HG02938 (cell line): ENCODE results near the gene POLE.

Experiments used
- ATAC-seq: cut with Tn5 transposase; IDR thresholded peaks from one replicate; pipeline ENCODE4 v1.9.1; 2021; ENCODE audit warnings: mild to moderate bottlenecking, moderate library complexity; ENCODE audit not compliant: unreplicated experiment

The POLE gene

DNA sequence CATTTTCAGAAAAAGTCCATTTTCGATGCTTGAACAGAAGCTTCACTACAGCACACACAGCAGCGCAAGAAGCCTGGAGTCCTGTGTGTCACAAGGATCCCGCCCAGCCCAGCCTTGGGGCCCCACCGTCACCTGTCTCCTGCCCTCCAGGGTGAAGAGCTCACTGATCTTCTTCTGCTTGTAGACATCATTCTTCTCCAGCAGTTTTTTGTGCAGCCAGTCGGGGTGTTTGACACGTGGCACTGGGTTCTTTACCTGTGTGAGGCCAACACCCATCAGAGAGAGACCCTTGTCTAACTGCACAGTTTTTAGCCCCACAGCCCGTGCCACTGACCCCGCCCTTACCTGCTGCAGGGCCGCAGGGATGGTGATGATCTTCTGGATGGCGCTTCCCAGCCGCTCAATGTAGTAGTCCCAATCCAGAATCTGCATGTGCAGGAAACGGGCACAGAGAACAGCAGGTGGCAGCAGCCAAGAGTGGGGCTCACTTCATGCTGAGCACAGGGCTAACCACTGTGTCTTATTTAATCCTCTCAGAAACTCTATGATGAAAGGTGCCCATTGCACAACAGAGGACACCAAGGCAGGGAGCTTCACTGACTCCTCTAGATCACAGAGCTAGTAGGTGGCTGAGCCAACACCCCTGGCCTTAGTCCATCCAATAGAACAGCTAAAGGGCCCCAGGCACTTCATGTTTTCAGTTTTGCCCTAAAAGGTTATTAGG lies 30.0 kb downstream of the POLE start:
- no peak for ATAC-seq

DNA sequence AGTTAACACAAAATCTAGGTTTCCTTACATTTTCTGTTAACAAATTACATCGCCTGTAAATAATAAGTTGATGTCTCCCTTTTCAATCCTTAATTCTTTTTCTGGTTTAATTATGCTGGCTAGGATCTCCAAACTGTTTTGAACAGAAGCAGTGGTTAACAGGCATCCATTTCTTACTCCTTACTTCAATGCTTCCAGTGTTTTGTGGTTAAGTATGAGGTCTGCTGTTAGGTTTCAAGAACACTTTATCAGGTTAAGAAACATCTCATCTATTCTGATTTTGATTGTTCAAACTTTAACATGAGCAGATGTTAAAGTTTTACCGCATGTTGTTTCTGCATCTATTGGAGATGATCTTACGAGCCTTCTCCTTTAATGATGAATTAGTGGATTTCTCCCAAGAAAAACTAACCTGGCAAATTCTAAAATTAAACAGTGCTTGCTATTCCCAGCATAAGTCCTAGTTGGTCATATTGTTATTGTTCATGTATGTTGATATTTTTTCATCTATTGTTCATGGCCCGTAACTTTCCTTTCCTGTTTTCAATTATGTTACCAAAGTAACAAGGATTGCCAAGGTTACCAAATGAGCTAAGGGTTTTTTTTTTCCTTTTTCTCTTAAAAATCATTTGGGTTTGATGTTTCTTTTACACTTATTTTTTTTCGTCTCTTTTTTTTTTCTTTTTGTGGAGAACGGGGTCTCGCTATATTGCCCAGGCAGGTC lies 33.4 kb downstream of the POLE start:
- no peak for ATAC-seq

DNA sequence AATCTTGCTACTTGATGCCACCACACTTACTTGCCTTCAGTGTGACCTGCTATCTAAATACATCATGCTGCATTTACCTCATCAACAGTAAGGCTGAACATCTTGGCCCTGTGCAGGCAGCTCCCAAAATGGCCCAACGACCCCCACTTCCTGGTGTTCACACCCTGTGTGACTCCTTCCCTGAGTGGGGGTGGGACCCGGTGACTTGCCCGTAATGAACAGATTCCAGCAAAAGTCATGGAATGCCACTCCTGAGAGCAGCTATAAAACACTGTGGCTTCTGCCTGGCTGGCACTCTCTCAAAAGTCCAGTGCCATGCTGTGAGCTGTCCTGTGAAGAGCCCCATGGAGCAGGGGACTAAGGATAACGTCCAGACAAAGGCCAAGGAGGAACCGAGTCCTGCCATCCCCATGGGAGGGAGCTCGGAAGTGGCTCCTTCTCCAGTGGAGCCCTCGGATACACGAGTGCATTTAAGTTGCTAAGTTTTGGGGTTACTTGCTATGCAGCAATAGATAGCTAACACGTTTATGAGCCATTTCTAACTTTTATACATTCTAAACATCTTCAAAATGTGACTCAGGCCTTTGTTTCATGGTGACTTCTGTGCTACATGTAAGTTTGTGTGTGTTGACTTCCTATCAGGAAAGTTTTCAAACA lies 35.6 kb downstream of the POLE start:
- ATAC-seq, result no peak

DNA sequence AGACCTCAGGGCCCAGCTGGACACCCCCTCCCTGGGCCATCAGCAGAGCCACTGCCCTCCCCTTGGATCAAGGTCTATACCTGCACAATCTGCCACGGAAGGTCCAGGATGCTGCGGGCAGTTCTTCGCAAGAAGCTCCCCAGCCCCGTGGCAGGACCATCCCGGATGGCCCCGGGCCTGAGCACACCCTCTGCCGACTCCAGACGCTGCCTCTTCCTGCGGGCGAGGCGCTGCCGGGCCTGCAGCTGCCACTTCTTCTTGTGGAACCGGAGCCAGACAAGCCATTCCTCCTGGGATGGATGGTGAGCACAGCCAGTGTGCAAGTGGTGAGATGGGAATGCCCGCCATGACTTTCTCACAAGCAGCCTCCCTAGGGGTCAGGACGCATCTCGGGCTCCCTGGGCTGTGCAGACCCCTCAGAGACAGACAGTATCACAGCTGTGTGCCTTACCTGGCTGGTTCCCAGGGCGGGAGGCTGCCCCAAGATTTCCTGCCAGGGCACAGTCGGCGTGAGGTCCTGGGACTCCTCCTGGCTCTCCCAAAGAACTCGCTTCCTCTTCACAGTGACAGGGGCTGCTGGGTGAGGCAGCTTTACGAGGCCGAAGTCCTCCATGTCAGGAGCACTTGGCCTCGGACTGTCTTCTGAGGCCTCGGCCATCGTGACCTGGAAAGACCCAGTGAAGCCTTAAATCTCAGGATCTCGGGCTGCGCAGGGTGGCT lies 37.8 kb downstream of the POLE start:
- no peak for ATAC-seq

DNA sequence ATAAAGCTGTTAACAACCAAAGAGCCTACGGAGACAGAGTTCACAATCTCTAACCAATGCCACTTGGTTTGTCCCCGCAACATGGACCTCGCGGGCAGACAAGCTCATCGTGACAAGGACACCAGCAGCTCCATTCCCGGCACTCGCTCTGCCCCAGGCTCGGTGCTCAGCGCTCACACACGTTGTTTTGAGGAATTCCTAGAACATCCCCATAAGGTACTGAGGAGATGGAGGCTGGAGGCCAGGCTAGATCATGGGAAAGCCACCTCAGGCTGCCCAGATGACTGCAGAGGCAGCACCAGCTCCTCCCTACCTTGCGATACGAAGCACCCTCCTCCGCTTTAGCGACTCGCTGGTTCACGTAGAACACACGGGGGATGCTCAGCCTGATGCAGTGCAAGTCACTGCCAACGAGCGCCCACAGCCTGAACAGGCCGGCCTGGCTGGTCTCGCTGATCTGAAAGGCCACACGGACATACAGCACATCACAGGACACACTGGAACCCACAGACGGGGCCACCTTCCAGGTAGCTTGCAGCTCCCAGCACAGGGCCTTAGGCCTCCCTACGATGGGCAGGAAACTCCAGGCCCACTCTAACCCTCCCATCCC lies 38.4 kb downstream of the POLE start:
- no peak for ATAC-seq

DNA sequence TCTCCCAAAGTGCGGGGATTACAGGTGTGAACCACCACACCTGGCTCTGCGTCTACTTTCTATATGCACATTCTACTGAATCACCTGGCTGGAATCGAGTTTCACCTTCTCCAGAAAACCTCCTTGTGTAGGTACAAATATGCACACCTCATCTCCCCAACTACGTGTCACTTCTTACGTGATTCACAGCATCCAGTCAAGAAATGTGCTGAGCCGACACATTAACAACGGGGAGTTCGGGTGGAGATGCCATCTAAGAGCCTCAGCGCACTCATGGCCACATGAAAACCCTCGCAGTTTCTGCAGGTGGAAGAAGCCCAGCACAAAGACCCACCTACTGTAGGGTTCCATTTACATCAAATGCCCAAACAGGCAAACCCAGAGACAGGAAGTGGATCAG lies 39.3 kb downstream of the POLE start:
- ATAC-seq, result no peak

DNA sequence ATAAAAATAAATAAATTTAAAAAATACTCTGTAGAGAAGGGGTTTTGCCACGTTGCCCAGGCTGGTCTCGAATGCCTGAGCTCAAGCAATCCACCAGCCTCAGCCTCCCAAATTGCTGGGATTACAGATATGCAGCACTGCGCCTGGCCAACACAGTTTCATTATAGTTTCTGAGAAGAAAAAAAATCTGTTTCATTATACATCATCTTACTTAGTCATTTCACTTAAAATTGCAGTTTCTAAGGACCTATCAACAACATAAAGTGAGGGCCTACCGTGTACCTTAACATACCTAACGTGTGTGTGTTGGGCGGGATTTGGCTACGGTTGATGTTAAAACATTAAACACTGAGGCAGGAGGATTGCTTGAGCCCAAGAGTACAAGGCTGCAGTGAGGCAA lies 40.3 kb downstream of the POLE start:
- ATAC-seq, result no peak

DNA sequence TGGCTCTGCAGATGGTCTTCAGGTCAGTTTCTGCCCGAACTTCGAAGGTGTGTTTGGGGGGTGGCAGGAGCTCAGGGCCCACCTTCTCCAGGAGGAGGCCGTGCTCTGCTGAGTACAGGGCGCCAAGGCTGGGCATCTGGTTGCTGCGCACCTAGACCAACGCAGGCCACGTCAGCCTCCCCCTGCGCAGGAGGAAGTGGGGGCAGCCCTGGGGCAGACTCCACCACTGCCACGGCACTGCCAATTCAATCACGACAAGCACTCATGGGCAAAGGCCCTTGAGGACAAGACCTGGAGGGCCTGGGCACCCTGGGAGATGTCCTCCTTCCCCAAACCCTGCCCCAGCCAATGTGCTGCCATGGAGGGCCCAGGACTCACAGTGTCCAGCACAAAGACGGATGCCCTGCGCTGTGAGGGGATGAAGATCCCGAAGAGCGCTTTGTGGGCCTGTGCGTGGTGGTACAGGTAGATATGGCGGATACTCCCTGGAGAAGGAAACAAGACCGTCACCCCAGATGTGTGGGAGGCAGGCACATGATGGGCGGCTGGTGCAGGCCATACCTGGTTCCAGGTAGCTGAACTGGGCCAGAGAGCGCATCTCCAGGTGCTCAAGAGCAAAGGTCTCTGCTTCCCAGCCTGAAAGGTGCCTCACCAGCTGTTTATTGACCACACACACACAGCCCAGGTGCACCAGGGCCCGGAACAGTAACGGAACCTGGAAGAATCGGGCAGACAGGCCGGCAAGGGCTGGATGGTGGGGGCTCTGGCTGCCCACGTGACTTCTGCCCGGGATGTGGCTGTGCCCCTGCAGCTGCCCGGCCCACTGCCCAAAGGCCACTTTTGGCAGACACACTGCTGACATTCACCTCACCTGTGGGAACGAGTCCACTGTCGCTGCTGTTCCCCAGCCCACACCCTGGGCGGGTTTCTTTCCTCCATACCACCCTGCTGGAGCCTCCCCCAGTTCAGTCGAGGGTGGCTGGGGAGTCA lies 44.0 kb downstream of the POLE start:
- no peak for ATAC-seq

DNA sequence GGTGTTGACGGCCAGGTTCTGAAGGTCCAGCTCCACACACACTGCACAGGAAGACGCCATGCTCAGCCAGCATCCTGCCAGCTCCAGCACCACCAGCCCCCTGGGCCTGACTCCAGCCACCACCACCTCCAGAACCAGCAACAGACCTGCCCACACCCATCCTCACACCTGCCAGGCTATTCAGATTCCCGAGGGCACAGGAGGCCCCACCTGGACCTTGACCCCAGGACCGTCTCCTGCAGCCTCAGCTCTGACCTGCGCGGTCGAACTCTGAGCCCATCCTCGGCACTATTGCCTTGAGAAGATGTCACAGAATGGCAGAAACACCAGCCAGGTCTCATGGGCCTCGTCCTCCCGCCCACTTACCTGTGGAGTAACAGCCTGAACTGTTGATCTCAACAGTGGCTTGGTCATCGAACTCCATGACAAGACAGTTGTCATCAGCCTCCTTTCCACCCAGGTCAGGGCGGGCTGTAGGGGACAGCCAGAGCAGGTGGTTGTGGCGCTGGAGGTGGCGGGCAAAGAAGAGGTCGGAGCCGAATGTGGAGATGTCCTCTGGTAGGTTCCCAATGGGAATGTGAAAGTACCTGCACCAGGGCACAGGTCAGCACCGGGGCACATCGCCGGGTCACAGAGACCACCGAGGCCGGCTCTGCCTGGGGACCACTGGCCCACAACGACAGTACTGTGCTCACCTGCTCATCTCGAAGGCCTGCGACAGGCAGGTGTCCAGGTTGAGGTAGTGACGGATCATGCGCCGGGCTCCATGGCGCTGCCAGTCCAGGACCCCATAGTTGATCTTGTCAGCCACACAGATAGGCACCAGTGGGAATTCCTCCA lies 45.1 kb downstream of the POLE start:
- no peak for ATAC-seq

DNA sequence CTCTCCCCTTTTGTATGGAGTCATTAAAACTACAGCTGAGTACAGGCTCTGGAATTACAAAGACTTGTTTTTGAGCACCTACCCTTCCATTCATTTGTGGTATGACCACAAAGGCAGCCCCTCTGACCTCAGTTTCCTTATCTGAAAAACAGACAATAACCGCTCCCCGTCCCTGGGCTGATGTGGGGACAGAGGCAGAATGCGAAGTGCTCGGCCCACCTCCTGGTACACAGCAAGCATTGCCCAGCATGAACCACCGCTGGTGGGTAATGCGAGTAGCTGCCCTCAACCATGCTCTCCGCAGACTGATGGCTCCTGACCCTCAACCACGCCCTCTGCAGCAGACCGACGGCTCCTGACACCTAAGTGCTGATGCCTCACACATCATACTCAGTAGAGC lies 46.2 kb downstream of the POLE start:
- ATAC-seq, result no peak

DNA sequence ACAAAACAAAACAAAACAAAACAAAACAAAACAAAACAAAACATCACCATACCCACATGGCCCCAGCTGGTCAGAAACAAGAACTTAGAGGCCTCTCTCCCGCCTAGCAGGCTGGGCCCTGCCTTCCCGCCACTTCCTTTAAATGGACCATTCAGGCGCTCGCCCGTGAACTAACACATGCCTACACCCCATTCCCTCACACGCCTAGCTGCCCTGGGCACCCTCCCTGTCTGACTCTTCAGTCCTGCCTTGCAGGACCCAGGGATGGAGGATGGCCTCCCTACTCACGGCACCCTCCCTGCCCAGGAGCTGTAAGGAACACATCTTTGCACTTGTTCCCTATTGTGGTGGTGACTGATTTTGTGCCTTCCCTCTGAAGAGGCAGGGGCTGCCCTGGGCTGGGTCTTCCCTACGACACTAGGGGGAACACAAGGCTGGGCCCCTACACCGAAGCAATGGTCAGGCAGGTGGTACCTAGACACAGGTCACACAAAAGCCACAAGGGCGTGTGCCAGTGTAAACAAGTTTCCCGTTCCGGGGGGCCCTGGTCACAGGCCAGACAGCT lies 47.1 kb downstream of the POLE start:
- no peak for ATAC-seq

DNA sequence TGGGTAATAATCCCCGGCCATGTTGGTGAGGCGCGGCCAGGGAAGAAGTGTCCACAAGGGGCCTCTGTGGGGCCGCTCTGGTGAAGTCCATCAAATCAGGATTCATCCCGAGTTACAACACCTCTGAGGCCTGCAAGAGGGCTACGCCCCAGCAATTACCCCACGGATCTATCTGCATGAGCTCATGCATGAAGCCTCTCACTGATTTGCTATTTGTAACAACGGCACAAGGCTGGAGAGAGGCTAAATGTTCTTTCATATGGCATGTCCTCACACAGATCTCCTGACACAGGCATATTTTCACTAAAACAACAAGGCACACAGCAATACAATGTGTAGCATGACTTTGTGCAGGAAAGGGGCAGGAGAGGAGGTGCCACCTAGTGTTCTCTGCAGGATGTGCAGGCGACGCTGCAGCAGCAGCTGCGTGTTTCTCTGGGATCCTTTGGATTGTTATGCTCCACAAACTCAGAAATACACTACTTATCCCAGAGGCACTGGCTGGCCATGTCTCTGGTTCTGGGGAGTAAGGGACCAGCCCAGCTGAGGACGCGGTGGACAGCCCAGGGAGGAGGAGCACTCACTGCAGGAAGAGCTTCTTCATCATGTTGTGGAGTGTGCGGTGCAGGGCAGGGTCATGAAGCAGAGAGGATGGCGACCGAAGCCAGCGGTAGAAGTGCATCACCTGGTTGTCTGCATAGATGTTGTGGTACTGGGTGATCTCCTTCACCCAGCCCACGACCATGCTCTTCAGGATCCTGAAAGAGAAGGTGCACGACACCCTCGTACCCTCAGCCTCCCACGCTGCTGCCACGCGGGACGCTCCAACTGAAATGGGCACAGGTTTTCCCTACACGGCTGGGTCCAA lies 48.4 kb downstream of the POLE start:
- ATAC-seq, result no peak

DNA sequence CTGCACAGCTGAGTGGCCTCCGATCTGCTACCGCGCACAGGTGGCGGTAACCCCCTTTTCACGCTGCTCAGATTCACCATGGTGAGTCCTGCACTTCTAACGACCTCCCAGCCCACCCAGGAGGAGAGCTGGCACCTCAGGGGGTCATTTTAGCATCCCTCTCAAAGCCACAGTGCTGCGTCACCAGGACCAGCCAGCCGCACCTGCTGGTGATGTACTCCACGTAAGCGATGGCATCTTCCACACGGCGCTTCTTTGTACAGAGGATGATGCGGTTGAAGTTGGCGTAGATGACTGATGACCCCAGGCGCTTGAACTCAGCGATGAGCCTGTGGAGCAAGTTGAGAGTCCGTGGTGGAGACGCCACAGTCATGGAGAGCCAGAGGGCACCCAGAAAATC lies 49.3 kb downstream of the POLE start:
- no peak for ATAC-seq

DNA sequence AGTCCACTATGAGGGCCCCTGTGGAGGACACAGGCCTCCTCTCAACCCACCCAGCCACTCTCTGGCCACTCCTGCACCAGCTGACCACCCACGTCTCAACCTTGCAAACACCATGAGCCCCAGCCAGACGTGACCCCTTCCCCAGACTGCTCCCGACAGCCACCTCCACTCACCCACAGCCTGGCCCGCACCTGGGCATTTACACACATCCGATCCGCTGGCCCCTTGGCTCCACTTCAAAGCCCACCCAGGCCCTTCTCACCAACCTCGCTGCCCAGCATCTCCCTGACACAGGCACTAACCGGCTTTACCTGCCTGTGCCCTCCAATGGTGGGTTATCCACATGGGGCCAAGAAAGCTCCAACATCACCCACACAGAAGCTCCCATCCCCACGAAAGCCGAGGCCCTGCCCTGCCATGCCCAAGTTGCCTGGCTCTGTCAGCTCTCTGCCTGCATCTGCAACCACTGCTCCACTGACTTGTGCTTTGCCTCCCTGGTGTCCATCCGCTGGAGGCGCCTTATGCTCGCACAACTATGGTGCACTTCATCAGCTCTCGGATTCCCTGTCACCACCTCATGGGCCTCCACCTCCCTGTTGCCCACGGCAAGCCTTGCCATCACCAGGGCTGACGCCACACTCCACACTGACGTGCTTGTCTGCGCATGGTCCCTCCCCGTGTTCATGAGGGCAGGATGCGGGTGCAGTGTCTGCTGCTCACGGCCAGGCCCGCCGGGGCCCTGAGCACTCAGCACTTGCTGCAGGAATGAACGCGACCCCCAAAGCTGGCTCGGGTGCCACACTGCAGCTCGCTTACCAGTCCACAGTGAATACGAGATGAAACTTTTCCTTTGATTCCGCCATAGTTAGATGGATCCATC lies 51.8 kb downstream of the POLE start:
- ATAC-seq, result no peak

DNA sequence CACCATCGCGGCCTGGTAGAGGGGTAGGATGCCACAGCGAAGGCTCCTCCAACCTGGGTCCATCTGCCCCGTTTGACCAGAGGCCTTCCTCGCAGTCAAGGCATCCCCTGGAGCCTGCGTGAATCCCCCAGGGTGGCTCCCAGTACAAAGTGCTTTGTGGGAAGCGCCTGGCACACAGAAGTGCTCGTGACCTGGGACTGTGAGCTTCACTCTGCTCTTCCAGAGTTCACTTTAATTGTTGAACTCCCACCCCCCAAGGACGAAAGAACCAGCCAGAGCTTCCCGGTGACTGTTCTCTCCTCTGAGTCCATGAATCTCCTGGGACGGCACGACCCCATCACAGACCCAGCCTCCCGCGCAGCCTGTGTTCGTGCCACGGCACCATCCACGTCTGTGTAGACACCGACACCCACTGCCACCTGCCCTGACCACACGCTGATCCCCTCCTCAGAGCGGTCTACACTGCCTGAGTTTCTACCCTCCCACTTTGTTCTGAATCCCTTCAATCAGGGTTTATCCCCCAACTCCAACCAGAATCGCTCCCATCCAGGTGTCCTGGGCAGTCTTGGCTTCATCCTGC lies 52.6 kb downstream of the POLE start:
- ATAC-seq, result no peak

DNA sequence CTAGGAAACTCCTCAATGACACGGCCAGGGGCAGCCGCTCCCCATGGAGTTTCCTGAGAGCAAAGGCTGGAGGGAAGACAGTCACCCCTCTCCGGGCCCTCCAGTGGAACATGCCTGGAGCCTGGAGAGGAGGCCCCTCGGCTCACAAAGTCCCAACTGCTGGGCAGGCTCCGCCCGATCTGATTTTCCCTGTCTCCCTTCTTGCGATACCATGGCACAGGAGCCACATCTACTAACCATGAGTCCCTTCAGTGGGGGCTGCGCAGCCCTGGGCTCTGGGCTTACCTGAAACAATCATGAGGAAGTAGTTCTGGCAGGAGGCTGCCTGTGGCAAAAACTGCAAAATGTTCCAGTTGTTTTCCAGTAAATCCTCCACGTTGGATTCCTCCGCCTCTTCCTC lies 53.2 kb downstream of the POLE start:
- no peak for ATAC-seq
